ENCODE results near the gene CRELD2.

DNA sequence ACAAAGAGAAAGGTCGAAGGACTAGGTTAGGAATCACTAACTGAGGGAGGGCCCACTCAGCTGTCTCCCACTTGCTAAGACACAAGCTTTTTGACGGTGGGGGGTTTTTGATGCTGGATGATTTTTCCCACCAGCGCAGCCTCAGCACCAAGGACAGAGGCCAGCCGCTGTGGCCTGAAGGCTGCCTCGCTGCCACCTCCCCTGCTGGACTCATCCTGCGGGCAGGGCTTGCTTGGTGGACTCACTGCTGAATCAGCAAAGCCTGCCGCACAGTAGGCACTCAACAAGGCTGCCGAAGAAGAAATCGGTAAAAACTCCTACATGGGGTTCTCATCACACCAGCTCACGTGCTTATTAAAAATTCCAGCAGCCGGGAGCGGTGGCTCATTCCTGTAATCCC, 2.8 kb upstream of the CRELD2 start:
- no peak for TF ChIP-seq POLR2A (IDR thresholded peaks at IDR 0.05; ENCODE audit: low read depth, low read length)
- TF ChIP-seq TAF1 (IDR thresholded peaks at IDR 0.05; ENCODE audit: low read depth, low read length): no peak
- no peak for TF ChIP-seq POLR2AphosphoS5 (IDR thresholded peaks at IDR 0.05; ENCODE audit: low read depth, low read length)
- TF ChIP-seq SPI1 (IDR thresholded peaks at IDR 0.05; ENCODE audit: low read depth, low read length): no peak
- no peak for TF ChIP-seq PAX5 (IDR thresholded peaks at IDR 0.05; ENCODE audit: insufficient read depth, low read length, severe bottlenecking)
- TF ChIP-seq POU2F2 (IDR thresholded peaks at IDR 0.05; ENCODE audit: low read depth, low read length): no peak

Measured in GM12891 (cell line).